ENCODE measurements around the gene URB1. TPM values are rescaled to one million over a fixed set of nuclear protein-coding genes. Genes with fewer than 3 reads are reported as not detected.
"Not testable (repeated sequence)": the region's sequence is repeated elsewhere in the genome, so short reads cannot be mapped to it uniquely, and the experiment has no call there.

URB1 gene
- total and polyA plus RNA-seq, 2 donors = 9.2 to 14.5 TPM

- no peak for DNase-seq (ENCODE audit: extremely low spot score)
- Histone ChIP-seq H3K36me3 (ENCODE audit: insufficient read depth) (peaks cover 12% of the 10 kb centered on the region), H3K4me1 (ENCODE audit: insufficient read depth) (no peaks in the 10 kb centered on the region), H3K27ac (ENCODE audit: low read depth) (no peak overlapping the region), H3K4me3 (ENCODE audit: low read depth, low read length) (no peak overlapping the region)
- WGBS = 87% methylated on average over 12 of the region's 12 CpGs
These were observed 70.7 kb downstream of the URB1 start for GRCh38 chr21:32322103-32322502.

GRCh38 chr21:32321480-32321879, 71.3 kb downstream of the URB1 start:
- Histone ChIP-seq H3K36me3 (ENCODE audit: insufficient read depth) (peaks cover 14% of the 10 kb centered on the region), H3K4me3 (ENCODE audit: low read depth, low read length) (no peak overlapping the region), H3K27ac (ENCODE audit: low read depth) (no peak overlapping the region), H3K4me1 (ENCODE audit: insufficient read depth) (no peaks in the 10 kb centered on the region)
- no peak for DNase-seq (ENCODE audit: extremely low spot score)
- 95% methylated on average over 13 of the region's 13 CpGs for WGBS

- H3K27ac ChIP-seq (ENCODE audit: low read depth) = no peak overlapping the region
- H3K4me3 ChIP-seq (ENCODE audit: low read depth, low read length) = no peak overlapping the region
- 91% methylated on average over 13 of the region's 13 CpGs for WGBS
- H3K36me3 ChIP-seq (ENCODE audit: insufficient read depth) = peaks cover 14% of the 10 kb centered on the region
- H3K4me1 ChIP-seq (ENCODE audit: insufficient read depth) = no peaks in the 10 kb centered on the region
- no peak for DNase-seq (ENCODE audit: extremely low spot score)
These were observed 72.1 kb downstream of the URB1 start for GRCh38 chr21:32320726-32321125.

GRCh38 chr21:32320059-32320458, 72.8 kb downstream of the URB1 start:
- no peak overlapping the region for H3K4me3 ChIP-seq (ENCODE audit: low read depth, low read length)
- H3K36me3 ChIP-seq (ENCODE audit: insufficient read depth) = peaks cover 14% of the 10 kb centered on the region
- no peaks in the 10 kb centered on the region for H3K4me1 ChIP-seq (ENCODE audit: insufficient read depth)
- WGBS = 88% methylated on average over 6 of the region's 6 CpGs
- H3K27ac ChIP-seq (ENCODE audit: low read depth) = no peak overlapping the region
- no peak for DNase-seq (ENCODE audit: extremely low spot score)

GRCh38 chr21:32319012-32319411, 73.8 kb downstream of the URB1 start:
- 96% methylated on average over 7 of the region's 7 CpGs for WGBS
- H3K4me1 ChIP-seq (ENCODE audit: insufficient read depth) = no peaks in the 10 kb centered on the region
- DNase-seq (ENCODE audit: extremely low spot score) = no peak
- no peak overlapping the region for H3K27ac ChIP-seq (ENCODE audit: low read depth)
- H3K36me3 ChIP-seq (ENCODE audit: insufficient read depth) = peaks cover 14% of the 10 kb centered on the region
- H3K4me3 ChIP-seq (ENCODE audit: low read depth, low read length) = no peak overlapping the region

GRCh38 chr21:32317726-32318125, 75.1 kb downstream of the URB1 start:
- Histone ChIP-seq H3K36me3 (ENCODE audit: insufficient read depth) (peaks cover 9% of the 10 kb centered on the region), H3K4me3 (ENCODE audit: low read depth, low read length) (no peak overlapping the region), H3K27ac (ENCODE audit: low read depth) (no peak overlapping the region), H3K4me1 (ENCODE audit: insufficient read depth) (no peaks in the 10 kb centered on the region)
- DNase-seq (ENCODE audit: extremely low spot score) = no peak
- WGBS = 88% methylated on average over 9 of the region's 9 CpGs

- H3K36me3 ChIP-seq (ENCODE audit: insufficient read depth) = peaks cover 9% of the 10 kb centered on the region
- no peak for DNase-seq (ENCODE audit: extremely low spot score)
- 94% methylated on average over 22 of the region's 22 CpGs for WGBS
- no peak overlapping the region for H3K27ac ChIP-seq (ENCODE audit: low read depth)
- no peaks in the 10 kb centered on the region for H3K4me1 ChIP-seq (ENCODE audit: insufficient read depth)
- no peak overlapping the region for H3K4me3 ChIP-seq (ENCODE audit: low read depth, low read length)
These were observed 76.2 kb downstream of the URB1 start for GRCh38 chr21:32316361-32317215.

GRCh38 chr21:32315511-32316281, 77.1 kb downstream of the URB1 start:
- Histone ChIP-seq H3K4me1 (ENCODE audit: insufficient read depth) (no peaks in the 10 kb centered on the region), H3K4me3 (ENCODE audit: low read depth, low read length) (no peak overlapping the region), H3K27ac (ENCODE audit: low read depth) (no peak overlapping the region), H3K36me3 (ENCODE audit: insufficient read depth) (peaks cover 8% of the 10 kb centered on the region)
- 93% methylated on average over 14 of the region's 14 CpGs for WGBS
- no peak for DNase-seq (ENCODE audit: extremely low spot score)

GRCh38 chr21:32314806-32315205, 78.0 kb downstream of the URB1 start:
- 96% methylated on average over 16 of the region's 16 CpGs for WGBS
- Histone ChIP-seq H3K4me3 (ENCODE audit: low read depth, low read length) (no peak overlapping the region), H3K4me1 (ENCODE audit: insufficient read depth) (no peaks in the 10 kb centered on the region), H3K36me3 (ENCODE audit: insufficient read depth) (peaks cover 7% of the 10 kb centered on the region), H3K27ac (ENCODE audit: low read depth) (no peak overlapping the region)
- DNase-seq (ENCODE audit: extremely low spot score) = no peak

GRCh38 chr21:32312976-32313375, 79.8 kb downstream of the URB1 start:
- Histone ChIP-seq H3K4me3 (ENCODE audit: low read depth, low read length) (no peak overlapping the region), H3K27ac (ENCODE audit: low read depth) (no peak overlapping the region), H3K36me3 (ENCODE audit: insufficient read depth) (peaks cover 7% of the 10 kb centered on the region), H3K4me1 (ENCODE audit: insufficient read depth) (no peaks in the 10 kb centered on the region)
- DNase-seq (ENCODE audit: extremely low spot score) = no peak
- 91% methylated on average over 6 of the region's 6 CpGs for WGBS

- Histone ChIP-seq H3K27ac (ENCODE audit: low read depth) (no peak overlapping the region), H3K4me1 (ENCODE audit: insufficient read depth) (no peaks in the 10 kb centered on the region), H3K36me3 (ENCODE audit: insufficient read depth) (peaks cover 5% of the 10 kb centered on the region), H3K4me3 (ENCODE audit: low read depth, low read length) (no peak overlapping the region)
- WGBS = 84% methylated on average over 5 of the region's 5 CpGs
- no peak for DNase-seq (ENCODE audit: extremely low spot score)
These were observed 80.5 kb downstream of the URB1 start for GRCh38 chr21:32312326-32312725.

GRCh38 chr21:32311621-32312020, 81.2 kb downstream of the URB1 start:
- H3K4me3 ChIP-seq (ENCODE audit: low read depth, low read length) = no peak overlapping the region
- H3K27ac ChIP-seq (ENCODE audit: low read depth) = no peak overlapping the region
- no peaks in the 10 kb centered on the region for H3K4me1 ChIP-seq (ENCODE audit: insufficient read depth)
- H3K36me3 ChIP-seq (ENCODE audit: insufficient read depth) = no peaks in the 10 kb centered on the region
- WGBS = 95% methylated on average over 9 of the region's 9 CpGs
- no peak for DNase-seq (ENCODE audit: extremely low spot score)

- not testable (repeated sequence) for H3K36me3 ChIP-seq (ENCODE audit: insufficient read depth); H3K27ac ChIP-seq (ENCODE audit: low read depth); DNase-seq (ENCODE audit: extremely low spot score); H3K4me3 ChIP-seq (ENCODE audit: low read depth, low read length); H3K4me1 ChIP-seq (ENCODE audit: insufficient read depth)
- 91% methylated on average over 9 of the region's 9 CpGs for WGBS
These were observed 81.8 kb downstream of the URB1 start for GRCh38 chr21:32310976-32311375.

- no peaks in the 10 kb centered on the region for H3K4me1 ChIP-seq (ENCODE audit: insufficient read depth)
- H3K27ac ChIP-seq (ENCODE audit: low read depth) = no peak overlapping the region
- H3K4me3 ChIP-seq (ENCODE audit: low read depth, low read length) = no peak overlapping the region
- no peak for DNase-seq (ENCODE audit: extremely low spot score)
- H3K36me3 ChIP-seq (ENCODE audit: insufficient read depth) = no peaks in the 10 kb centered on the region
- WGBS = 88% methylated on average over 7 of the region's 7 CpGs
These were observed 82.8 kb downstream of the URB1 start for GRCh38 chr21:32309906-32310460.

Data from urinary bladder (tissue), 4 donors.